ENCODE measurements around the gene MTG2.

The MTG2 gene

DNA sequence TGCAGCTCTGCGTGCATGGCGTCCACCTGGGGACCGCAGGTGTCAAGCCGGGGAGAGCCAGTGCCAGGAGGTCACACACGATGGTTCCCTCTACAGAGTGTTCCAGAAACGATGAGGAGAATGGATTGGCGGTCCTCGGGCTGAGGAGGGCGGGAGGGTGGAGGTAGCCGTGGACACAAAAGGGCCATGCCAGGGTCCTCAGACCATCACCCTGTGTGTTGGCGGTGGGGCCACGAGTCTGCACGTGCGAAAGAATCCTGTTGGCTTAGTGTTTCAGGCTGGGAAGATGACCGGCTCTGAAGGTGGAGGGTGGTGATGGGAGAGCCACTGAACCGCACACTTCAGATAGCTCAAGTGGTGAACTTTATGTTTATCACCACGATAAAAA is 23.6 kb downstream of the MTG2 start:
- no peak for DNase-seq (ENCODE audit: low spot score)

DNA sequence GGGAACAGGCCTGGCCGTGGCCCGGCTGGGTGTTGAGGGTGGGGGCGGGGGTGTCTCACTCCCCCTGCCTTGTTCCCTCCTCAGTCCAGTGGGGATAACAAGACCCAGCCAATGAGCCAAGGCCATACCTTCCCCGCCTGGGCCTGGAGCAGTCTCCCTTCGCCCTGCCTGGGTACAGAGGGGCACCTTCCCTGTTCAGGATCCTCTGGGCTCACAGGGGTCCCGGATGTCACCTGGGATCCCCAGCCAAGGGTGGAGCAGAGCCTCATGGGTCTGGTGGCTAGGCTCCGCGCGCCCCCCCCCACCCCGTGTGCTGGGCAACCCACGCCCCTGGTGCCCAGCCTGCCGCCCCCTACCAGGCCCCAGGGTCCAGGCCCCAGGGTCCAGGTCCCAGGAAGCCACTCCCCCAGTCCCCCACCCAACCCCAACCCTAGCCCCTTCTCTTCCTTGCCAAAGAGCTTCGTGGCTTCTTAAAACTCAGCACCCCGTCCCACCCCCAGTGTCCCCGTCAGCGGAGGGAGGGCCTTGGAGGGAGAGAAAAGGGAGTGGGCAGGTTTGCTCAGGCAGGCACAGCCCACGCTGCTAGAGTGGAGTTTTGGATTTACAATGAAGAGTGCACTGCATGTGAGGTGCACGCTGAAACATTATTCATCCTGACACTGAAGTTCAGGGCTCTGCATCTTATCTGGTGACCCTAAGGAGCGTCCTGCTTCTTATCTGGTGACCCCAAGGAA is 25.4 kb downstream of the MTG2 start:
- no peak for DNase-seq (ENCODE audit: low spot score)

DNA sequence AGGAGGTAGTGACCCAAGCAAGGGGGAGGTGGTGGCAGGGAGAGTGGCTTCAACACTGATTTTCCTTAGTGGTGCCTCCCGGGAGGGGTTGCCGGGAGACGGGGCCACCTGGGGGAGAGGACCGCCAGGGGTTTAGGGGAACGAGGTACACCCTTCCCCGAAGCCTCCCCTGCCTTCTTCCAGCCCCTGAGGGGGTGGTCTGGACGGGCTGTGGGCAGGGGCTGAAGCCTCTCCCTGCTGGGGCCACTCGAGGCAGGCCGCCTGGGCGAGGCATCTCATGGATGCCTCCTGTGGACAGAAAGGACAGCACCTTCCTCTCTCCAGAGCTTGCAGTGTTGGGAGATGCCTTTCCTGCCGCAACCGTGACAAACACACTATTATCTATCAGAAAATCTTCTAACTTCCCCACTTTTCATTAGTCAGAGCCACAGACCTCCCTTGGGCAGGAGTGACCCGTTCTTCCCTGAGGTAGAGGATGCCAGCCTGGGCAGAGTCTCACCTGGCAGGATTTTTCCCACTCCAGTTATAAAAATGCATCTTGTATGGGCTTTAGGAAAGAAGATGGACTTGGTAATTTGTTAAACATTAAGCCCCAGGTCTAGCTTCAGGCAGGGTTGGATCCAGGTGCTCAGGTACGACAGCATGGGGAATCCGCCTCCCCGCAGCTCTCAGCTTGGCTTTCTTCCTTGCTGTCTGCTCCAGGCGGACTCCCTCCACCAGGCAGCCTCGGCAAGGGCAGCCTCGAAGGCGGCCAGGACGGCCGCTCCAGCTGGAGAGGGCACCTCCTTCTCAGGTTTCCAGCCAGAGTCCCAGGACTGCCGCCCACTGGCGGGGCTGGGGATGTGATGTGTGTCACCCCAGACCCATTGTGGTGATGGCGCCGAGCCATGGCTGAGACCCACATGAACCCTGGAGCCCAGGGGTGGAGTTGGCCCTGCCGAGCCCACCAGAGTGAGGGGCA is 26.2 kb downstream of the MTG2 start:
- DNase-seq (ENCODE audit: low spot score): no peak

DNA sequence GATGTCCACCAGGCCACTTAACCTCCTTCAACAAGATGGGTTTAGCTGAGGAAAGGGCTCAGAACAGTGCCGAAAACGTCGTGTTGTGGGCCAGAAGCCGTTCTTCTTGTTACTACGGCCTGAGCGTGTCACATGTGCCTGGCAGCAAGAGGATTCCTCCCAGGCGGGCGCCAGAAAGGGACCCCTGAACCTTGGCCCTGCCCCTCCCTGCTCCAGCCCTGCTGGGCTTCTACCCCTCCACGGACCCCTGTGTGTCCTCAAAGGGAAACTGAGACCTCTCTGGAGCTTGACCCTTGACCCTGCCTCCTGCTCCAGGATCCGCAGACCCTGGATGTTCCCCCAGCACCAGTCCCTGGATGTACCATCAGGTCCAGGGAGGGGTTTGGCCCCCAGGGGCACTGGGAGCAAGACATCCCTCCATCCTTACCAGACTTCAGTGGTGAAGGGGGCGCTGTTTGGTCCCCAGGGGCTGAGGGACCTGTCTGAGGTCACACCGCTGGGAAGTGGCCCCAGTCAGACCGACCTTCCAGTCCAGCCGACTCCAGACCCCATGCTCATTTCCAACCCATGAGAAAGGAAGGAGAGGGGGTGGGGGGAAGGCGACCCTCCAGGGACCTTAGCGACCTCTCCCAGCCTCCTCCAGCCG is 27.1 kb downstream of the MTG2 start:
- no peak for DNase-seq (ENCODE audit: low spot score)

DNA sequence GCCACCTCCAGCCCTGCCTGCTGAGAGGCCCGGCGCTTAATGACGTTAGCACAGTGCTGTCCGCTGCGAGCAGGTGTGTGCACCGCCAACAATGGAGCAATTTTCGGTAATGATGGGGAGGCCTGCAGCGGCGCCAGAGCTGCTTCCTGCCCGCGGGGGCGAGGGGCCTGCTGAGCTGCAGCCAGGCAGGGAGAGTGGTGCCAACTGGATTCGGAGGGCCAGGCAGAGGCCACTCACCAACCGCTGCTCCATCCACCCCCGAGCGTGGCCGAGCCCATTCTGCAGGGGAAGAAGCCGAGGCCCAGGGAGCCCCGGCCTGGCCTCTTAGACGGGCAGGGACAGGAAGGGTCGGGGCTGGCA is 27.6 kb downstream of the MTG2 start:
- DNase-seq (ENCODE audit: low spot score): no peak

DNA sequence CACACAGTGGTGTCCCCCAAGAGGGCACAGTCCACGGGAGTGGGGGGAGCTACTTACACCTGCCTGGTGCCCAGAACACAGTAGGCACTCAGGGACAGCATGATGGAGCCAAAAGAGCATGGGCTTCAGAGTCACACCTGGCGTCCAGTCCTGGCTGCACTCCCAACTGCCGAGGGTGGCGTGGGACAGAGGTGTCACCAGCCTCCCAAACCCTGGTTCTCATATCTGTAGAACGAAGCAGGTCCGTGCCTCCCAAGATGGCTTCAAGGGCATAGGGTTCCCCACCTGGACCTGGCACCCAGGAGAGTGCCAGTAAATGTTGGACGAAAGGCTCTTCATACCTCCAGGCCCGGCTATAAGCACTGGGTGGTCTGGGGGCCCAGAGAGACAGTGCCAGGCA is 28.4 kb downstream of the MTG2 start:
- no peak for DNase-seq (ENCODE audit: low spot score)

DNA sequence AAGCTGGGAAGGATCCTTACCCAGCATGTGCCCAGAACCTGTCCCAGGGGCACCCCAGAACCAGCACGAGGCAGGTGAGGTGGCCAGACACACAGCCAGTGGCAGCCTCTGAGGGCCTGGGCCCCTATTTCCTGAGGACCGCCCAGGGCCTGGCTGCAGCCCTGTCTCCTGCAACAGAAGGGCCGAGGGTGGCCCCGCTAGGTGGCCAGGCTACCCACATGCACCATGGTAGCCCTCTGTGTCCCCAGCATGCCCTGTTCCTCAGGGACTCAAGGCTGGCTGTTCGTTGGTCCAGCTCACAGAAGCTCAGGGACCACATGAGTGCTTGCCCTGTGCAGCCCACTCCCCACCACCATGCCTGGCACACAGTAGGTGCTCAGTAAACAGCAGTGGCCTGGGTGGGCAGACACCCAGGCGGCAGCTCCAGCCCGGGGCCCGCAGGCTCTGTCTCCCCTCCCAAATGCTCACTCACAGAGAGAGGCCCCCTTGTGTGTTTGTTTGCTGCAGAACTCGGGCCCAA is 29.0 kb downstream of the MTG2 start:
- no peak for DNase-seq (ENCODE audit: low spot score)

DNA sequence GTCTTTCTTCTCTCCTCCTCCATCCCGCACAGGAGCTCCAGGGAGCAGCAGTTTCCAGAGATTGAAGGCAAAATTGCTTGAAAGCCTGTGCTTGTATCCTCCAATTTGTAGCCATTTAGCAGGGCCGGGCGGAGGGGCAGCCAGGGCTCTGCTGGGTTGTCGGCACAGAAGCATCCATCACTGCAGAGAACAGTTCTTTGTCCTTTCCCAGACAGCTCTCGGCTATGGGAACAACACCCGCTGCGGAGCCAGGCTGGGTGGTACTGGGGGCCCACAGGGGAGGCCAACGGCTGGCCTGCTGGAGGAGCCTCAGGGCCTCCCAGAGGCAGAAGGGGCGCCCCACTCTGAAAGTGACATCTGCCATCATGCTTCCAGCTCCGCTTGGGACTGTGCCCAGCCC is 29.5 kb downstream of the MTG2 start:
- no peak for DNase-seq (ENCODE audit: low spot score)

DNA sequence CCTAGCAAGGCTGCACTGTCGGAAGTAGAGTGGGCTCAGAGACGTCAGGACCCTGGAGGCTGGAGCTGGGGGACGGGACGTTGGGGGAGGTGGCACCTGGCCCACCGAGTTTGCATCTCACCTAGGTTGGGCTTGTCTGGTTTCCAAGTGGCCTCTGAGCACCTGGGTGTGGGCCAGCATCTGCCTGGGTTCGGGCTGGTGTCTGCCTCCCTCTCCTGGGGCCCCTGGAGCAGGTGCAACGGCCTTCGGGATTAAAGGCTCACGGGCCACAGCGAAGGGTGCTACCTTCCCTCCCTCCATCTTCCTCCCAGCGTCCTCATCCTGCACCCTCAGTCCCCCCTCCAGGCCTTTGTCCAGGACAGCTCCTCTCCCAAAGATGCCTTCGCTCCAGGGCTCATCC is 31.2 kb downstream of the MTG2 start:
- DNase-seq (ENCODE audit: low spot score): no peak

DNA sequence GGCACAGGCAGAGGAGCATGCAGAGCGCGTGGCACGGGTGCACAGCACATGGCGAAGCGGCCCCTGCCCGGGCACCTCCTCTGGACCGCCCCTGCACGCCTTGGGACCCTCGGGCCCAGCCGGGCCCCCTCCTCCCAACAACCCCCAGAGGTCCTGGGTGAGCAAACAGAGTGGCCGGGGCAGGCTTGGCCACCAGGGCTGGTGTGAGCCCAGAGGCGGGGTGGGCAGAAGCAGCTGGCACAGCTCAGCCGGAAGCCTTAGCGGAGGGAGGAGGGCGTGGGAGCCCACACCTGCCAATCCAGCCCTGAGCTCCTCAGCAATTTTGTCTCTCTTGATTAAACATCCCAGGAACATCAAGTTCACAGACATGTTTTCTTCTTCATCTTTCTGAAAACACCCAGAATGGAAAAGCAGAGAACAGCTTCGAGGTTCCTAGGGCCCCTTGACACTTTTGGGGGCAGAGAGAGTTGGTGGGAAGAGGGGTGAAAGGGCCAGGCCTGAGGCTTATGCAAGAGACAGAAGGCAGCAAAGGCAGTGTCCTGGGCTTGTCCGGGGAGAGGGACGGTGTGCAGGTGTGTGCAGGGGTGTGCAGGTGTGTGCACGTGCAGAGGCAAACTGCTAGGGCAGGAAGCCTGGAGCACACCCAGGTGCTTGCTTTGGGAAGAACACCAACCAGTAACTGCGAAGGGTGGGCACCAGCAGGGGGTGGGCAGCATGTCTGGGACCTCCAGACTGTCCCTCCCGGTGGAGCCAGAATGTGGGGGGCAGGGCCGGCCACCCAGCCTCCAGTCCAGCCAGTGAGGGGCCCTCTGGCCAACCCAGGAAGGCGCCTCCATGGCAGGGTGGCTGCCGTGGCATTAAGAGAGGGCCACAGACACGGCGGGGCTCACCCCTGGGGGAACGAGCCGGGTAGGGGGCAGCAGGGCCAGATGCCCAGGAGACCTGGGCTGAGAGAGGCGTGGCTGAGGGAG is 32.5 kb downstream of the MTG2 start:
- no peak for DNase-seq (ENCODE audit: low spot score)

DNA sequence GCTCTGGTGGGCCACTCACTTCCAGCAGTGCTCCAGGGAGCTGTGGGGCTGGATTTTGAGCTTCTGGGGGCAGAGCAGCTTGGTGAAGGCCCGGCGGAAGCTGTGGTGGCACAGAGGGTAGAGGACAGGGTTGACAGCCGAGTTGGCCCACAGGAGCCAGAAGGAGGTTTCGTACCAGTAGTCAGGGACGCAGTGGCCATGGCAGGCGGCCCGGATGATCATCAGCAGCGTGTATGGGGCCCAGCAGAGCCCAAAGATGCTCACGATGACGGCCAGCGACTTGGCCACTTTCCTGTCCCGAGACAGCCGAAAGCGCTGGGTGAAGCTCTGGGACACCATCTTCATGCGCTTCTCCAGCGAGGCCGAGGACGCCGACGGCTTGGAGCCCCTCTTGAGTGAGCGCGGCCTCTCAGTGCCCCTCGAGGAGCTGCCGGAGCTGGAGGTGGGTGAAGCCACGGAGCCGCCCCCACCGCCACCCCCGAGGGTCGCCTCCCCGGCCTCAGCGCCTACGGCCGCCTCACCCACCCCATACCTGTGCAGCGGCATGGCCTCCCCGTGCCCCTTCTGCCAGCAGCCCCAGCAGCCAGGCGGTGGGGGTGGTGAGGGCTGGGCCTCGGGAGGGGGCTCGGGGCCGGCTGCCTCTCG is 33.3 kb downstream of the MTG2 start:
- no peak for DNase-seq (ENCODE audit: low spot score)

DNA sequence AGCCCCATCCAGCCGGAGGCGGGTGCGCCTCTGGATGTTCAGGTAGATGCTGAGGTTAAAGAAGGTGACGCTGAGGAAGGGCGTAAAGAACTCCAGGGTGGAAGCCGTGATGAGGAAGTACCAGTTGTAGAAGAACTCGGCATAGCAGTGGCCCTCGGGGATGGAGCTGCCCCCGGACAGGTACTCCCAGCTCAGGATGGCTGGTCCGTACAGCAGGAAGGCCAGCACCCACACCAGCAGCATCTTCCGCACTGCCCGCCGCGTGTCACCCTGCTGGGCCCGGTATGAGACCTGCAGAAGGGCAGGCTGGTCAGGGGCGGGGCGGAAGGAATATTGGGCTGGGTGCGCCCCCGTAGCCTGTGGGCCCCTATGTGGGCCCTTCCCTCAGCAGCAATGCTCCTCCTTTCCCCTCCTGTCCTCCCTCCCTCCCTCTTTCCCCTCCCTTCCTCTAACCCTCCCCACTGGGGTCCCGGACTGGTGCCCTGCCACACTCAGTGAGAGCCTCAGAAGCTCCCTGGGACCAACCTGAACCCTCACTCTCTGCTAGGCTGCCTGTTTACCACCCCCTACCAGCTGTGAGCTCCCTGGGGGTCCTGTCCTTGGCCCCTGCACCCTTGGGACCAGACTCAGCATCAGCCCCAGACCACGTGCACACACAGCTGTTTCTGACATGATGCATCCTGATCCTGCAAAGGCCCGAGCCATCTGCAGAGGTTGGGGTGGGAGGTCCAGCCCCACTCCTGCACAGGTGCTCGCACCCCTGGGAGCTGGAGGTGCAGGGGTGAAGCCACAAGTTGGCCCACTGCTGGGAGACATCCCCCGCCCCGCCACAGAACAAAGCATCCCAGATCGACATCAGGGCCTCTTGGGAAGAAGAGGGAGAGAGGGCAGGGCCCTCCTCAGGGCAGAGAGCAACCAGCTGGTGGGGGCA is 34.1 kb downstream of the MTG2 start:
- no peak for DNase-seq (ENCODE audit: low spot score)

DNA sequence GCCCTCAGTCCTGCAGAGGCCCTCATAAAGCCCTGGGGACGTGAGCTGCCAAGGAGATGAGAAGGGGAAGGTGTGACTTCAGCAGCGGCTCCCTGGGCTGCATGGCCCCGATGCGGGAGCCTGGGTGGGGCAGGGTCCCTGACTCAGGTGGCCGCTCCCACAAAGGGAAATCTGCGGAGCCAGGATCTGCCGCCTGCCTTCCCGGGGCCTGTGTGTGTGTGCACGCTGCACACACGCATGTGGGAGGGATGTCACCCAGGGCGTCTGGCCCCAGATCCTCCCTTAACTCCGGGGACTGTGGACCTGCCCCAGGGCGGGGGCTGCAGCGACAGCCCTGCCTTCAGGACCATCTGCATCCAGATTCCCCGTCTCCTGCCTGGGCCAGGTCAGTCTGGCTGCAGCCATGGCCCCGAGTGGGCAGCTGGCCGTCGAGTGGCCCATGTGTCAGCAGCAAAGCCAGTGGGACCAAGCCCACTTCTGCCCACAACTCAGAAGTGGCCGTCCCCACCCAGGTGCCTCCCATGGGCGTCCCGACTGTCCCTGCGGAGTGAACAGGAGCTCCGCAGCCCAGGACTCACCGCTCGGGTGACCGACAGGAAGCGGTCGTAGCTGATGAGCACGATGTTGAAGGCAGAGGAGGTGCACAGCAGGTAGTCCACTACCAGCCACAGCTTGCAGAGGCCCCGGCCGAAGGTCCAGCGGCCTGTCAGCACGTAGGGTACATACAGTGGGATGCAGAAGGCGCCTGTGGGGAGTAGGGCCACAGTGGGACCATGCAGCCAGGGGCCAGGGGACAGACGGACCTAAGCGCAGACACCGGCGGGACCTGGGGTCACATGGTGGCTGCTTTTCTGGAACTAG is 35.3 kb downstream of the MTG2 start:
- no peak for DNase-seq (ENCODE audit: low spot score)

DNA sequence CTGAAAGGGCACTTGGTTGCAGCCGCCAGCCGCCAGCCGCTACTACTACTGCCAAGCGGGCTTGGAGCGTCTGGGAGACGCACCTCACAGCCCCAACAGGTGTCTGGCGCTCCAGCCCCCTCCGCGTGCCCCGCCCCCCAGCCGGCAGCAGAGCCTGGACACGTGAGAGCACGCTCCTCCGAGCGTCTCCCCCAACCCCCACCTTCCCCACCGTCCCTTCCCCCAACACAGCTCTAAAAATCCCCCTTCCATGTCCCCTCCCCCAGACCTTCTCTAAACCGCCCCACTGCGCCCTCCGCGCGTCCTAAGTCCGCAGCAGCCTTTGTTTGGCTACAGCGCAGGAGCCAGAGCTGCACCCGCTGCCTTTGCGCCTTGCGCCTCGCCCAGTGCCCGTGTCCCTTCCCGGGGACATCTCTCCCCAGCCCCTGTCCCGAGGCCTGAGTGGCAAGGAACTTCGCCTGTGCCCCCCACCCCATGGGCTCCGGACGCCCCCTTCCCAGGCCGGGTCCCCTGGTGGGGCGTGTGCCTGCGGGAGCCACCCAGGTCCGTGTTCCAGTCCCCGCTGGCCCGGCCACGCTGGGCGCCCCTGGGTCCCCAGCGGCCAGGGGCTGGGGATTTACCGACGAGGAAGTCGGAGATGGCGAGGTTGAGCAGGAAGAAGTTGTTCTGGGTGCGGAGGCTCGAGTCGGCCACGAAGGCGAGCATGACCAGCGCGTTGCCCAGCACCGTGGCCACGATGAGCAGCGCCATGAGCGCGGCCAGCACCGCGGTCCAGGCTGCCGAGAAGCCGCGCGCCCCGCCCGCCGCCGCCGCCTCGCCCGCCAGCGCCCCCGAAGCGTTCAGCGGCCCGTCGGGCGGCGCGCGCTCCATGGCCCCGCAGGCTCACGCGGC is 36.5 kb downstream of the MTG2 start:
- no peak for DNase-seq (ENCODE audit: low spot score)

DNA sequence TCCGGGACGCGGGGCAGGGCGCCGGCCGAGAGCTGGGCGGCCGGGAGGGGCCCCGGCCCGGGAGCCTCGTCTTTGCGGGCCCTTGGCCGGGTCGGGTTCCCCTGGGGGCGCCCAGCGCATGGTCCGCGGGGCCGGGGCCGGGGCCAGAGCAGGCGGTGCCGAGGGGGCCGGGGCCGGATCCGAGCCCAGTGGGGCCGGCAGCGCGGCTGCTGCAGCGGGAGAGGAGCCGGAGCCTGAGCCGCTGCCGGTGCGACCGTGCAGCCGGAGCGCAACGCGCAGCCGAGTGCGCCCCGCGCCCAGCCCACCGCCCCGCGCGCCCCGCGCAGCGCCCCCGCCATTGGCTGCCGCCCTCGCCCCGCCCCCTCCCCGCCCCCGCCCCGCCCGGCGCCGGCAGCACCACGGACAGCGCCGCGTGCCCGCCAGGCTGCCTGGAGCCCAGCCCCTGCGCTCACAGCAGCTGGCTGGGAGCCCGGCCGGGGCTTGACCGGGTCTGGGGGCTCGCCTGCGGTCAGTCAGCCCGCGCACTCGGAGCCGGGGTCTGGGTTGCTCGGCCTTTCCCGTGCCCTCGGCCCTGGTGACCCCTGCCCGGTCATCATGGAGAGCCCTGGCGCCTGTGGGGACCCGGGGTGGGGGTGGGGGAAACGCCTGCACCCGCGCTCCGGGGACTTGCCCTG is 37.3 kb downstream of the MTG2 start, which contains the start of gene HRH3:
Gene HRH3 (minus strand): TSS at position 287 of the 674 bp plus-strand sequence. CDS start 308 bp downstream, outside the sequence.
- DNase-seq (ENCODE audit: low spot score): no peak

DNA sequence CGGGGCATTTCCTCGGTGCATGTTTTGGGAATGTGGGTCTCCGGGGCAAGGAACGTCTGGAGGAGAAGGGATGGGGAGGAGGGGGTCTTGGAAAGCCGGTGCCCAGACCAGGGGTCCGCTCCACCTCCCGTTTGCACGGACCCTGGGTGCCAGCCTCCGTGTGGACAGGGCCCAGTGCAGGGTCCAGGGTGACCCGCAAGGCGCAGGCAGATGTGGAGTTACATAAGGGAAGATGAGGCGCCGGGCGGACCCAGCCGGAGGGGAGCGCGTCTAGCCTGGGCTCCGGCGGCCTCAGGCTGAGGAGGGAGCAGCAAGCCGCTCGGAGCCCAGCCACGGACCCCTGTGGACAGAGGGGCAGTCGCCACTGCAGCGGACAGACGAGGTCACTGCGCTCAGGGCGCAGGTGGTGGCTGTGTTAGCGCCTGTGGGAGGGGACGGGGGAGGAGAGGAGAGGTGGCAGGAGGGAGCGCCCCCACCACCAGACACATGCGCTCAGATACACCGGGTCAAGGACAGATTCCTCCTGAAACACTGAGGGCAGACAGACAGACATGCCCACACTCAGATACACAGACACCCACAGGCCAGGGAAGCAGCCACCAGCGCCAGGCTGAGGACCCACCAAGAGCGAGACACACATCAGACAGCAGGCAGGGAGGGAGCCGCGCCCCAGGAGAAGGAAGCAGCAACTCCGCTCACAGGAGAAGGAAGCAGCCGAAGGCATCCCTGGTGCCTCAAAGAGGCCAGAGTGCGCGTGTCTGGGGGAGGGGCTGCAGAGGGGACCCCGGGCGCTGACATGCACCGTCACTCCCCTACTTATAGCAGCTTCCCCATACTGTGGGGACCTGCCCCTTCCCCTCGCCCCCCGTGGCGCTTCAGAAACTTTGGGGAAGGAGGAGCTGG is 38.1 kb downstream of the MTG2 start:
- no peak for DNase-seq (ENCODE audit: low spot score)

Measured in SW480 (cell line).